ENCODE results near the gene MOCS3. TPM values are rescaled to one million over a fixed set of nuclear protein-coding genes. Genes with fewer than 3 reads are reported as not detected.

The MOCS3 gene
- polyA plus RNA-seq, 1 donor from 2014 or later = 5.5 TPM

DNA sequence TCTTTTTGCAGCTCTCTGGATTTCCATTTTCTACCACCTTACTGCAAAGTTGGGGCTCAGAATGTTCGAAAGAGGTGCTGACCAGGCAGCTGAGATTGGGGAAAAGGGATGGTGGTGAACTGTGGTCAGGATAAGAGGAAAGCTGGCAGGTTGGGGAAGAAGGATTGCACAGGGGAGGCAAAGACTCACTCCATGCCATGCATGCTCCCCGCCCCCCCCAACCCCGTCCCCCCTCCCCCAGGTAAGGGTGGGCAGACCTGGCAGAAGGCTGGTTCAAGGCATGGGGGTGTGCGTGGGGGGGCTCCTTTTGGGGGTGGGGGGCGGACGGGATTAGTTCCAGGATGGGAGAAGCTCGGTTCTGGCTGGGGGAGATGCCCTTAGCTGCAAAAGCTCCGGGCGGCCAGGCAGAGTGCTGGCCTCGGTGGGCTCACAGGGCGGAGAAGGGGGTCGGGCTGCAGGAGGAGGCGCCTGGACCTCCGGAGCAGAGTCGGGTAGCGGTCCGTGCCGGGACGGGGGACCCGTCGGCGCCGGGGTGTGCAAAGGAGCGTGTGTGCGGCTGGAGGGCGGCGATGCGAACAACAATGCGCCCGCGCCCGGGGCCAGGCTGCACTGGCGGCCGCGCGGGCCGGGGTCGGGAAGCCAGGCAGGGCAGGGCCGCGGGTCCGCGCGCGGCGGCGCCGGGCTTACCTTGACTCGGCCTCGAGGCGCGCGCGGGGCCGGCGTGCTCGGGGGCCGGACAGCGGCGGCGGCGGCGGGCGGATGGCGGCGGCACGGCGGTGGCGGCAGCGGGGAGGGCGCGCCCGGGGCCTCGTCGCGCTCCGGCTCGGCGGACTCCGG is 28.3 kb upstream of the MOCS3 start:
- no peaks in the 10 kb centered on the region for H3K27me3 ChIP-seq (ENCODE audit: insufficient read depth, low read depth, low read length)
- H3K4me2 ChIP-seq (ENCODE audit: low read length) = peak overlapping the region; percentile 66
- H3K9me3 ChIP-seq (ENCODE audit: low read length) = no peaks in the 10 kb centered on the region
- peak overlapping the region; percentile 96 for H3K9ac ChIP-seq (ENCODE audit: low read length)
- H3F3A ChIP-seq (ENCODE audit: insufficient read depth, low read length, poor library complexity, severe bottlenecking) = no peaks in the 10 kb centered on the region
- no peak overlapping the region for H2AFZ ChIP-seq (ENCODE audit: low read depth, low read length)
- no peaks in the 10 kb centered on the region for H3K9me2 ChIP-seq (ENCODE audit: insufficient read depth, low read length)
- H3K27ac ChIP-seq (ENCODE audit: low read length) = peak overlapping the region; percentile 84
- peaks cover 6% of the 10 kb centered on the region for H3K36me3 ChIP-seq (ENCODE audit: insufficient read depth, low read length)
- peaks cover 48% of the 10 kb centered on the region for H3K79me2 ChIP-seq (replicated peaks; ENCODE audit: insufficient read depth, low read length)
- H3K4me3 ChIP-seq (ENCODE audit: low read length) = peak overlapping the region; percentile 67
- TF ChIP-seq RAD21 (conservative IDR thresholded peaks at IDR 0.05) = no peak
- TF ChIP-seq EP300 (conservative IDR thresholded peaks at IDR 0.05; ENCODE audit: poor library complexity, severe bottlenecking) = no peak
- TF ChIP-seq, protein P1, sequence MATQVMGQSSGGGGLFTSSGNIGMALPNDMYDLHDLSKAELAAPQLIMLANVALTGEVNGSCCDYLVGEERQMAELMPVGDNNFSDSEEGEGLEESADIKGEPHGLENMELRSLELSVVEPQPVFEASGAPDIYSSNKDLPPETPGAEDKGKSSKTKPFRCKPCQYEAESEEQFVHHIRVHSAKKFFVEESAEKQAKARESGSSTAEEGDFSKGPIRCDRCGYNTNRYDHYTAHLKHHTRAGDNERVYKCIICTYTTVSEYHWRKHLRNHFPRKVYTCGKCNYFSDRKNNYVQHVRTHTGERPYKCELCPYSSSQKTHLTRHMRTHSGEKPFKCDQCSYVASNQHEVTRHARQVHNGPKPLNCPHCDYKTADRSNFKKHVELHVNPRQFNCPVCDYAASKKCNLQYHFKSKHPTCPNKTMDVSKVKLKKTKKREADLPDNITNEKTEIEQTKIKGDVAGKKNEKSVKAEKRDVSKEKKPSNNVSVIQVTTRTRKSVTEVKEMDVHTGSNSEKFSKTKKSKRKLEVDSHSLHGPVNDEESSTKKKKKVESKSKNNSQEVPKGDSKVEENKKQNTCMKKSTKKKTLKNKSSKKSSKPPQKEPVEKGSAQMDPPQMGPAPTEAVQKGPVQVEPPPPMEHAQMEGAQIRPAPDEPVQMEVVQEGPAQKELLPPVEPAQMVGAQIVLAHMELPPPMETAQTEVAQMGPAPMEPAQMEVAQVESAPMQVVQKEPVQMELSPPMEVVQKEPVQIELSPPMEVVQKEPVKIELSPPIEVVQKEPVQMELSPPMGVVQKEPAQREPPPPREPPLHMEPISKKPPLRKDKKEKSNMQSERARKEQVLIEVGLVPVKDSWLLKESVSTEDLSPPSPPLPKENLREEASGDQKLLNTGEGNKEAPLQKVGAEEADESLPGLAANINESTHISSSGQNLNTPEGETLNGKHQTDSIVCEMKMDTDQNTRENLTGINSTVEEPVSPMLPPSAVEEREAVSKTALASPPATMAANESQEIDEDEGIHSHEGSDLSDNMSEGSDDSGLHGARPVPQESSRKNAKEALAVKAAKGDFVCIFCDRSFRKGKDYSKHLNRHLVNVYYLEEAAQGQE (IDR thresholded peaks at IDR 0.05; ENCODE audit: borderline replicate concordance) = peak; percentile 32
- TF ChIP-seq SMC3 (conservative IDR thresholded peaks at IDR 0.05; ENCODE audit: poor library complexity) = no peak
- peaks cover 39% of the 10 kb centered on the region for H4K20me1 ChIP-seq (ENCODE audit: insufficient read depth)

DNA sequence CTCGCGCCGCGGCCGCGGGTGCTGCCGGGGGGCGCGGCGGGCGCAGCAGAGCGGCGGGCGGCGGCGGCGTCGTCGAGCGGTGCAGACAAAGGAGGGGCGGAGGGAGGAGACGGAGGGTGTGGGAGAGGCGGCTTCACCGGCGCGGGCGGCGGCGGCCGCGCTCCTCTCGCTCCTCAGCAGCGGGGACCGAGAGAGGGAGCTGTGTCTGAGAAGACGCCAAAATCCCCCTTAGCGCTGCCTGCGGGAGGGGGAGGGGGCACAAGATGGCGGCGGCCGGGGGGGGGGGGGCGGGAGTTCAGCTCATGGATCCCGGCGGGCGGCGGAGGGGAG is 27.7 kb upstream of the MOCS3 start:
- Histone ChIP-seq H3K27me3 (ENCODE audit: insufficient read depth, low read depth, low read length) (no peaks in the 10 kb centered on the region), H3F3A (ENCODE audit: insufficient read depth, low read length, poor library complexity, severe bottlenecking) (no peaks in the 10 kb centered on the region), H4K20me1 (ENCODE audit: insufficient read depth) (peaks cover 33% of the 10 kb centered on the region), H3K4me3 (ENCODE audit: low read length) (peak overlapping the region; percentile 67), H3K9me2 (ENCODE audit: insufficient read depth, low read length) (no peaks in the 10 kb centered on the region), H2AFZ (ENCODE audit: low read depth, low read length) (no peak overlapping the region), H3K9ac (ENCODE audit: low read length) (peak overlapping the region; percentile 81), H3K27ac (ENCODE audit: low read length) (peak overlapping the region; percentile 97), H3K4me2 (ENCODE audit: low read length) (no peak overlapping the region), H3K79me2 (replicated peaks; ENCODE audit: insufficient read depth, low read length) (peaks cover 42% of the 10 kb centered on the region), H3K36me3 (ENCODE audit: insufficient read depth, low read length) (peaks cover 6% of the 10 kb centered on the region), H3K9me3 (ENCODE audit: low read length) (no peaks in the 10 kb centered on the region)
- TF ChIP-seq POLR2AphosphoS5 (IDR thresholded peaks at IDR 0.05) = no peak
- TF ChIP-seq TAF1 (IDR thresholded peaks at IDR 0.05; ENCODE audit: low read depth) = no peak
- no peak for TF ChIP-seq MXI1 (conservative IDR thresholded peaks at IDR 0.05; ENCODE audit: poor library complexity, severe bottlenecking)
- no peak for TF ChIP-seq RAD21 (conservative IDR thresholded peaks at IDR 0.05)
- TF ChIP-seq SMC3 (conservative IDR thresholded peaks at IDR 0.05; ENCODE audit: poor library complexity) = no peak
- TF ChIP-seq EP300 (conservative IDR thresholded peaks at IDR 0.05; ENCODE audit: poor library complexity, severe bottlenecking) = no peak
- TF ChIP-seq EZH2 (IDR thresholded peaks at IDR 0.05; ENCODE audit: borderline replicate concordance, insufficient read depth, low read length, poor library complexity, severe bottlenecking) = no peak
- TF ChIP-seq, protein P2, sequence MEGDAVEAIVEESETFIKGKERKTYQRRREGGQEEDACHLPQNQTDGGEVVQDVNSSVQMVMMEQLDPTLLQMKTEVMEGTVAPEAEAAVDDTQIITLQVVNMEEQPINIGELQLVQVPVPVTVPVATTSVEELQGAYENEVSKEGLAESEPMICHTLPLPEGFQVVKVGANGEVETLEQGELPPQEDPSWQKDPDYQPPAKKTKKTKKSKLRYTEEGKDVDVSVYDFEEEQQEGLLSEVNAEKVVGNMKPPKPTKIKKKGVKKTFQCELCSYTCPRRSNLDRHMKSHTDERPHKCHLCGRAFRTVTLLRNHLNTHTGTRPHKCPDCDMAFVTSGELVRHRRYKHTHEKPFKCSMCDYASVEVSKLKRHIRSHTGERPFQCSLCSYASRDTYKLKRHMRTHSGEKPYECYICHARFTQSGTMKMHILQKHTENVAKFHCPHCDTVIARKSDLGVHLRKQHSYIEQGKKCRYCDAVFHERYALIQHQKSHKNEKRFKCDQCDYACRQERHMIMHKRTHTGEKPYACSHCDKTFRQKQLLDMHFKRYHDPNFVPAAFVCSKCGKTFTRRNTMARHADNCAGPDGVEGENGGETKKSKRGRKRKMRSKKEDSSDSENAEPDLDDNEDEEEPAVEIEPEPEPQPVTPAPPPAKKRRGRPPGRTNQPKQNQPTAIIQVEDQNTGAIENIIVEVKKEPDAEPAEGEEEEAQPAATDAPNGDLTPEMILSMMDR (IDR thresholded peaks at IDR 0.05; ENCODE audit: poor library complexity, severe bottlenecking) = no peak
- TF ChIP-seq, protein P1 (IDR thresholded peaks at IDR 0.05; ENCODE audit: borderline replicate concordance) = no peak
